Stimulated activated memory B cell treated with anti-CD40 and anti-IgM and Interleukin-4, amounts not matched to agents 10 μg/mL and 1 μg/mL and 100 μg/mL, for 72 hours (primary cell): ENCODE results near the gene CLBA1.

Source experiments
- ATAC-seq: fragments of 150-1000 bp; cut with Tn5 transposase; 2 replicates; pipeline ENCODE4 v1.10.0; 2021
- H3K27ac Mint-ChIP-seq: one replicate; pipeline ENCODE4 v1.8.0; 2022; ENCODE audit warnings: mild to moderate bottlenecking, mixed read lengths
- H3K27me3 Mint-ChIP-seq: one replicate; pipeline ENCODE4 v1.8.0; 2022; ENCODE audit warnings: mixed read lengths
- H3K36me3 Mint-ChIP-seq: one replicate; pipeline ENCODE4 v1.8.0; 2022; ENCODE audit warnings: mixed read lengths
- H3K4me1 Mint-ChIP-seq: one replicate; pipeline ENCODE4 v1.8.0; 2022; ENCODE audit warnings: mixed read lengths
- H3K4me3 Mint-ChIP-seq: one replicate; pipeline ENCODE4 v1.8.0; 2022; ENCODE audit warnings: mild to moderate bottlenecking, moderate library complexity, mixed read lengths
- H3K9me3 Mint-ChIP-seq: one replicate; pipeline ENCODE4 v1.8.0; 2022; ENCODE audit warnings: mixed read lengths

Gene CLBA1

DNA sequence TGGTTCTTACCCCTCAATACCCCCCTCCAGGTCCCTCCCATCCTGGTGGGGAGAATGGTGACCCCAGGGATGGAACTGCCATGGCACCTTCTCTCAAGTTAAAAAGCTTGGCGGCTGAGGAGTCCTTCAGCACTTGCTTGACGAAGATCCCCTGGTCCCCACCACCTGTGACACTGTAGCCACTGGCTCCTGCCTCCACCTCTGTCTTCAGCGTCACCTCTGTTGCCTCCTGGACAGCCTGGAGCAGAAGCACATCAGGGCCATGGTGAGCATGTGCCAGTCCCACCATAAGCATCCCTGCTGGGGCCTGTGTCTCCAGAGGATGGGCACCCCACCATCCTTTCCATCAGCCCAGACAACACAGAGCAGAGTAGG lies 30.2 kb upstream of the CLBA1 start:
- H3K27me3 Mint-ChIP-seq, result peaks cover 17% of the 10 kb centered on the region
- no peaks in the 10 kb centered on the region for H3K9me3 Mint-ChIP-seq
- ATAC-seq, result no peak
- no peaks in the 10 kb centered on the region for H3K36me3 Mint-ChIP-seq
- H3K27ac Mint-ChIP-seq, result no peak overlapping the region
- no peaks in the 10 kb centered on the region for H3K4me1 Mint-ChIP-seq
- H3K4me3 Mint-ChIP-seq, result no peak overlapping the region

DNA sequence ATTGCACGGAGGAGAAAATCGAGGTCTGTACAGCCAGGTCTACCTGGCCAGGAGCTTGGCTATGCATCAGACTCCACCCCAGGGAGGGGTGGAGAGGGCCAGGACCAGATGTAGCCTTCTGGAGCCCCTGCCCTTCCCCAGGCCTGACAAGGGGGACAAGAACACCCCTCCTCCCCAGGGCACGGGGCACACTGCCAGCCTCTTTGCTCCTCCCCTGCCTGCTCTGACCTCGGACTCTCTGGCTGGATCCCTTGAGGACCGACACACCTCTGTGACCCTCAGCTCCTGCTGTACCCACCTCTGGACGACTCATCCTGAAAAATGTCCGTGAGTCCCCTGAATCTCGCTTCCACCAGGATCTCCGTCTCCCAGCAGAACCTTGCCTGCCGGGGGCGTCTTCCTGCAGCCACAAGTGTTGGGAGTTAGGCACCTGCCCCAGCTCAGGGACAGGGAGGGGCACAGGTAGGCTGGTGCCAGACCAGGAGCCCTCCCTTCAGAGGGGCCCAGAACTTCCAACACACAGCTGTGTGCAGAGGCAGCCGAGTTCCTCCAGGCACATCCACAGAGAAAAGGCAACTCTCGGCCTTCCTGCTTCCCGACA lies 29.2 kb upstream of the CLBA1 start:
- Mint-ChIP-seq H3K27ac (no peak overlapping the region), H3K9me3 (no peaks in the 10 kb centered on the region), H3K27me3 (peaks cover 17% of the 10 kb centered on the region), H3K36me3 (no peaks in the 10 kb centered on the region), H3K4me1 (no peaks in the 10 kb centered on the region), H3K4me3 (no peak overlapping the region)
- ATAC-seq, result no peak

DNA sequence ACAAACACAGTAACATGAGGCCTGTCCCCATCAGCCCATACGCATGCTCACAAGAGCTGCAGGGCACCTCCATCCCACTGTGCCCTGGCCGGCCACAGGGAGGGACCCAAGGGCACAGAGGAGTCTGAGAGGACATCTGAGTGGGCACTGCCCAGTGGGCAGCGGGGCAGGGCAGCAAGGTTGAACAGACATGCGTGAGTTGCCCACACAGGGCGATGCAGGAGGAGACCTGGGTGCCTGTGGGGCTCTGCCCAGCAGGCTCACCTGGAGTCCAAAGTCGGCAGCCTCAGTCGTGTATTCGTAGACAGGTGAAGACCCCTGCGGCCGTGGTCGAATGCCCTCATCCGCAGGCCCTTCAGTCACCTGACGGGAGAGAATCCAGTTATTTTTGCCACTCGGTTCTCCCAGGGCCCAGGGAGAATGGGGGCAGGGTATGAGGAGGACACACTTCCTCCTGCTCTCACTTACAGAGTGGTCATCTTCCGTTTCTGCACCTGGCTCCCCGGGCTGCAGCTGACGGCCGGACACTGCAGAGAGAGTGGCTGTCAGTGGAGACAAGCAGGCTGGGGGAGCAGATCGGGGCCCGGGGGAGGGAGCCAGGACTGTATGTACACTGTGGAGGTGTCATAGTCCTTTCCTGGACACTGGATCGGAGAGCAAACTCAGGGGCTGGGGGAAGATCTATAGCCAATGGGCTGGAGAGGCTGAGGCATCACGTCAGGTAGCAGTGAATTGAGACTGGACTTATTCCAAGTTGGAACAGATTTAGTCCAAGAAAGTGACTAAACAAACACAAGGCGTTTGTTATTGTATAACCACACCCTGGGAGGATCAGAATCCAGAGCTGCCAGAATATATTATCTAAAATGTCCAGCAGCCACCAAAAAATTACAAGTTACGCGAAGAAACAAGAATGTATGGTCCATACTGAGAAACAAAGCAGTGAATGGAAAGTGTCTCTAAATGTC lies 28.2 kb upstream of the CLBA1 start:
- Mint-ChIP-seq H3K9me3 (no peaks in the 10 kb centered on the region), H3K27ac (no peak overlapping the region), H3K4me1 (no peaks in the 10 kb centered on the region), H3K27me3 (peaks cover 17% of the 10 kb centered on the region), H3K4me3 (no peak overlapping the region), H3K36me3 (no peaks in the 10 kb centered on the region)
- no peak for ATAC-seq

- Mint-ChIP-seq H3K9me3 (no peaks in the 10 kb centered on the region), H3K27ac (no peak overlapping the region), H3K27me3 (peaks cover 44% of the 10 kb centered on the region), H3K4me1 (peaks cover 20% of the 10 kb centered on the region), H3K4me3 (no peak overlapping the region), H3K36me3 (no peaks in the 10 kb centered on the region)
- ATAC-seq, result no peak
These were observed 21.0 kb upstream of the CLBA1 start for GRCh38 chr14:104964546-104964945.

GRCh38 chr14:104965561-104966231 lies 19.9 kb upstream of the CLBA1 start:
- Mint-ChIP-seq H3K4me3 (no peak overlapping the region), H3K9me3 (no peaks in the 10 kb centered on the region), H3K27ac (no peak overlapping the region), H3K4me1 (peaks cover 20% of the 10 kb centered on the region), H3K27me3 (peaks cover 55% of the 10 kb centered on the region), H3K36me3 (no peaks in the 10 kb centered on the region)
- ATAC-seq, result peak; percentile 6

GRCh38 chr14:104966261-104966865 lies 19.2 kb upstream of the CLBA1 start:
- H3K4me1 Mint-ChIP-seq, result peaks cover 20% of the 10 kb centered on the region
- no peak for ATAC-seq
- H3K27me3 Mint-ChIP-seq, result peaks cover 62% of the 10 kb centered on the region
- H3K36me3 Mint-ChIP-seq, result no peaks in the 10 kb centered on the region
- no peaks in the 10 kb centered on the region for H3K9me3 Mint-ChIP-seq
- no peak overlapping the region for H3K27ac Mint-ChIP-seq
- H3K4me3 Mint-ChIP-seq, result no peak overlapping the region

- Mint-ChIP-seq H3K36me3 (no peaks in the 10 kb centered on the region), H3K4me1 (peaks cover 20% of the 10 kb centered on the region), H3K27me3 (peaks cover 68% of the 10 kb centered on the region), H3K27ac (no peak overlapping the region), H3K4me3 (no peak overlapping the region), H3K9me3 (no peaks in the 10 kb centered on the region)
- no peak for ATAC-seq
These were observed 18.6 kb upstream of the CLBA1 start for GRCh38 chr14:104966981-104967385.

GRCh38 chr14:104967386-104968152 lies 18.0 kb upstream of the CLBA1 start:
- Mint-ChIP-seq H3K27me3 (peaks cover 68% of the 10 kb centered on the region), H3K9me3 (no peaks in the 10 kb centered on the region), H3K4me1 (peaks cover 20% of the 10 kb centered on the region), H3K27ac (no peak overlapping the region), H3K4me3 (no peak overlapping the region), H3K36me3 (no peaks in the 10 kb centered on the region)
- ATAC-seq, result peak; percentile 5

- H3K27me3 Mint-ChIP-seq, result peaks cover 68% of the 10 kb centered on the region
- ATAC-seq, result peak; percentile 20
- no peaks in the 10 kb centered on the region for H3K9me3 Mint-ChIP-seq
- H3K36me3 Mint-ChIP-seq, result no peaks in the 10 kb centered on the region
- peaks cover 20% of the 10 kb centered on the region for H3K4me1 Mint-ChIP-seq
- no peak overlapping the region for H3K4me3 Mint-ChIP-seq
- no peak overlapping the region for H3K27ac Mint-ChIP-seq
These were observed 17.4 kb upstream of the CLBA1 start for GRCh38 chr14:104968153-104968527.

DNA sequence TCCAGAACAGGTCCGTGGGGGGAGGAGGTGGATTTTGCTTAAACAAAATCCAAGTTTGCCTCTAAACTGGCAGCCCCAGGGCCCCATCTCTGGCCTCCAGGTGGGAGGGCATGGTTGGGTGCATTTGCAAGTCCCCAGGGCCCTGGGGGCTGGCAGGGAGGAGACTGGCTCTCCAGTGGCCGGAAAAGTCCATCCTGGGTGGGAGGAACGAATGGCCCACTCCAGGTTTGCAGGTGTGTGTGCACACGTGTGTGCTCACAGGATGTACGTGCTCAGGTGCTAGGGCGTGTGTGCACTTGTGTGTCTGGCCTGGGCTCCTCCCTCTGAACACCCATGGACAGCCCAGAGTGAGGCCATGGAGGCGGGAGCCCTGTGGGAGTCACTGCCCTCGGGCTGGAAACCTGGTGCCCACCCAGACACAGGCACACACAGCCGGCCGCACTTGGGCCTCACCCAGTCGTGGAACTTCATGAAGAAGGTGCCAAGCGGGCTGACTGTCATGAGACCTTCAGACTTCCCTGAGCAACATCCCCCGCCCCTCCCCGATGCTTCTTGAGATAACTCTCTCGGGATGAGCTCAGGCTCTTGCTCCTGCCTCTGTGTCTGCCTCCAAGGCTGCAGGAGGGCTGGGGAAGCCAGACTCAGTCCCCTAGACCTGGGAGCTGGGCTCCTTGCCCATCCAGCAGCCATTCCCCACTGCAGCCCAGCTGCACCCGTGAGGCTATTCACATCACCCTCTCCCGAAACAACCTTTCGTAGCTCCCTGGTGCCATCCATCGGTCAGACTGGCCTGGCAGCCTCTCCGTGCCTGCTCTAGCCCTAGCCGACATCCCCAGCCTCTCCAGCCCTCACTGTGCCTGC lies 16.8 kb upstream of the CLBA1 start:
- no peaks in the 10 kb centered on the region for H3K36me3 Mint-ChIP-seq
- peaks cover 68% of the 10 kb centered on the region for H3K27me3 Mint-ChIP-seq
- H3K9me3 Mint-ChIP-seq, result no peaks in the 10 kb centered on the region
- H3K4me1 Mint-ChIP-seq, result peaks cover 20% of the 10 kb centered on the region
- no peak overlapping the region for H3K4me3 Mint-ChIP-seq
- no peak overlapping the region for H3K27ac Mint-ChIP-seq
- peak; percentile 8 for ATAC-seq

DNA sequence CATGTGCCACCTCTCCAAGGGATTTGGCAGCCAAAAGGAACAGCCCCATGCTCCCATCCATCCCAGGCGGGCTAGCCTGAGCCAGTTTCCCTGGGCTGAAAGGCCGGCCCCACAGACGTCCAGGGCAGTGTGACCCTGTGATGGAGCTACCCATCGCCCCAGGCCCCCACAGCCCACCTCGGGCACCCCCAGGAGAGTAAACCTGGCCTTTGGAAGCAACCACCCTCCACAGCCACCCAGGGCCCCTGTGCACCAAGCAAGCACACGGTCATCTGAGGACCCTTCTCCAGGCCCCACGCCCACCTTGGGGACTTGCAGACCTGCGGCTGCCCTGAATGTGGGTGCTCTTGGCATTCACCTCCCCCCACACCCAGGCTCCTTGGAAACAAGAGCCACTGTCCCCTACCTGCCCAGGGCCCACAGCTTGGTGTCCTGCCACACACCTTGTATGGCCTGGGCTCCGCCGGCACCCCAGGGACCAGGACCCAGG lies 15.8 kb upstream of the CLBA1 start:
- Mint-ChIP-seq H3K4me3 (no peak overlapping the region), H3K36me3 (no peaks in the 10 kb centered on the region), H3K27ac (no peak overlapping the region), H3K4me1 (peaks cover 20% of the 10 kb centered on the region), H3K27me3 (peaks cover 78% of the 10 kb centered on the region), H3K9me3 (no peaks in the 10 kb centered on the region)
- no peak for ATAC-seq

DNA sequence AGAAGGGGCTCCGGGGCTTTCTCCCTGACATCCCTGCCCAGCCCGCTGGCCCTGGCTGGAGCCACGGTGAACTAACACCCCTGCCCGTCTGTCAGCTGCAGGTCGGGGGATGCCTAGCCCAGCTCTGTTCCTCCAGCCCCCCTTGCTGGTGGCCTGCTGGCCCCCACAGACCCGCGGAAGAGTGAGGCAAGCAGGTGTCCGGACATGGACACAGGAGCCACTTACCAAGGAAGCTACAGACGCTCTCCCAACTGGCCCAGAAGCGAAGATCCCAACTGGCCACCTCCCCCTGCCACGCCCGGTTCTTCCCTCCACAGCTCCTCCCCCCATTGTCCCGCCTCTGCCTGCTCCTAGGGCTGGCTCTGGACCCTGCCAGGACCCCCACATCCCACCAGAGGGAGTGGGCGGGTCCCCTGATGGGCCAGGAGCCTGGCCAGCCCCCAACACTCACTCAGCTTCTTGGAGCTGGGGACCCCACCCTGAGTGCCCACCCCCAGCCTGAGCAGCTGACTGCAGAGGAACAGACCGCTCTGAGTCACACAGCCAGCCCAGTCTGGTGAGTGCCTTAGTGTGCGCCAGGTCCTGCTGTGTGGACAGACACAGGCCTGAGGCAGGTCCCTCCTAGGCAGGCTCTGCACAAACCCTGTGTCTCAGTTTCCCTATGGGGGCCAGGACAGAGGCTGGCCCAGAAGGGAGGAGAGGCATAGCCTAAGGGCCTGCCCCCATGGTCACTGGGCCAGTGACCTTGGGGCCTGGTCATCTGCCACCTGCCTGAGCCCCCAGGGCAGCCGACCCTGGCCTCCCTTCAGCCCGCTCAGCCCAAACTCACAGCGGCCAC lies 15.1 kb upstream of the CLBA1 start:
- H3K36me3 Mint-ChIP-seq, result no peaks in the 10 kb centered on the region

More for the DNA sequence above, 15.1 kb upstream of the CLBA1 start:
- H3K4me1 Mint-ChIP-seq, result peaks cover 22% of the 10 kb centered on the region
- no peaks in the 10 kb centered on the region for H3K9me3 Mint-ChIP-seq
- no peak overlapping the region for H3K27ac Mint-ChIP-seq
- peaks cover 73% of the 10 kb centered on the region for H3K27me3 Mint-ChIP-seq
- no peak overlapping the region for H3K4me3 Mint-ChIP-seq
- ATAC-seq, result no peak
